GM10248 (cell line): ENCODE data around the gene DOCK9.

Experiments used
- CTCF ChIA-PET: fragments of 300-600 bp; sonication (Branson Sonifier 250); formaldehyde crosslinking; extraction: SDS; loops from one replicate; lab custom pipeline; 2021; ENCODE audit warnings: antibody characterized with exemption; lab: Yijun Ruan, JAX
- POLR2A ChIA-PET: fragments of 350-650 bp; sonication (Branson Sonifier 250); formaldehyde crosslinking; extraction: SDS; loops from one replicate; lab custom pipeline; 2020; ENCODE audit warnings: antibody characterized with exemption; lab: Yijun Ruan, JAX
- DNase-seq: peaks from one replicate; pipeline ENCODE4 v3.0.0; 2012; ENCODE audit errors: extremely low spot score
- CTCF ChIP-seq: IDR thresholded peaks from 2 replicates; pipeline ENCODE4 v1.5.1; 2012; ENCODE audit warnings: mild to moderate bottlenecking, low read depth; ENCODE audit errors: extremely low read depth, missing control alignments, control extremely low read depth

DOCK9 gene

GRCh38 chr13:98749501-98749900 is 228.4 kb downstream of the DOCK9 start:
- DNase-seq = no peak
- CTCF ChIA-PET = no interaction called here
- no peak for TF ChIP-seq CTCF
- POLR2A ChIA-PET = no interaction called here

- no peak for TF ChIP-seq CTCF
- DNase-seq = no peak
- ChIA-PET POLR2A (no interaction called here), CTCF (interaction anchor here (1.1 to 1.2 kb wide), 2 partner anchors 19 to 123 kb away, joined by 3 read pairs; no protein-coding TSS in a partner anchor)
Observed at GRCh38 chr13:98746968-98747367, 230.9 kb downstream of the DOCK9 start.
